Karpas-422 (cell line): ENCODE data around the gene ITGAD. TPM values are rescaled to one million over a fixed set of nuclear protein-coding genes. Genes with fewer than 3 reads are reported as not detected.

Experiments used
- DNase-seq: peaks from one replicate; pipeline ENCODE4 v3.0.0-alpha.2; 2015
- H2AFZ ChIP-seq: fragments of 200-600 bp; sonication (generic); 2 replicates; pipeline ENCODE4 v1.6.1; 2014; ENCODE audit warnings: antibody characterized with exemption, low read length, mixed read lengths
- H3K27ac ChIP-seq: fragments of 200-600 bp; sonication (generic); 2 replicates; pipeline ENCODE4 v1.5.1; 2014; ENCODE audit warnings: mild to moderate bottlenecking, low read length, moderate library complexity
- H3K27me3 ChIP-seq: fragments of 200-600 bp; sonication (generic); 2 replicates; pipeline ENCODE4 v1.6.1; 2014; ENCODE audit warnings: low read length, mixed read lengths
- H3K36me3 ChIP-seq: fragments of 200-600 bp; sonication (generic); 2 replicates; pipeline ENCODE4 v1.6.1; 2014; ENCODE audit warnings: low read length, mixed read lengths; ENCODE audit not compliant: insufficient read depth
- H3K4me1 ChIP-seq: fragments of 200-600 bp; sonication (generic); 2 replicates; pipeline ENCODE4 v1.6.1; 2014; ENCODE audit warnings: mild to moderate bottlenecking, low read length, mixed read lengths
- H3K4me2 ChIP-seq: fragments of 200-600 bp; sonication (generic); 2 replicates; pipeline ENCODE4 v1.6.1; 2014; ENCODE audit warnings: low read length, low read depth, mild to moderate bottlenecking; ENCODE audit not compliant: poor library complexity, severe bottlenecking
- H3K4me3 ChIP-seq: fragments of 200-600 bp; sonication (generic); 2 replicates; pipeline ENCODE4 v1.5.1; 2014; ENCODE audit warnings: mild to moderate bottlenecking, antibody characterized with exemption, low read length, mixed read lengths
- H3K79me2 ChIP-seq: fragments of 200-600 bp; sonication (generic); 2 replicates; pipeline ENCODE4 v1.6.1; 2014; ENCODE audit warnings: mild to moderate bottlenecking, low read length, mixed read lengths
- H3K9ac ChIP-seq: fragments of 200-600 bp; sonication (generic); 2 replicates; pipeline ENCODE4 v1.6.0; 2014; ENCODE audit warnings: low read length
- H3K9me2 ChIP-seq: fragments of 200-600 bp; sonication (generic), shearing (Covaris generic); replicated peaks from 2 replicates; pipeline ENCODE4 v1.6.0; 2014; ENCODE audit warnings: mild to moderate bottlenecking, low read length, moderate library complexity; ENCODE audit not compliant: insufficient read depth
- H3K9me3 ChIP-seq: fragments of 300-700, 200-600 bp; sonication (generic); 2 replicates; pipeline ENCODE4 v1.6.1; 2014; ENCODE audit warnings: low read length, mixed read lengths
- H4K20me1 ChIP-seq: fragments of 200-600 bp; sonication (generic); 2 replicates; pipeline ENCODE4 v1.6.1; 2014; ENCODE audit warnings: mild to moderate bottlenecking, antibody characterized with exemption, low read length, low read depth; ENCODE audit not compliant: insufficient read depth
- total RNA-seq: library from RNA; depleted of rRNA; stranded (reverse); fragments of >200 nt; shearing (Covaris generic); gene quantifications from 2 replicates; pipeline ENCODE4 v1.2.3, GENCODE V29; 2014; ENCODE audit warnings: low replicate concordance

The ITGAD gene
- total RNA-seq, 1 experiment from 2014 or later = not detected

DNA sequence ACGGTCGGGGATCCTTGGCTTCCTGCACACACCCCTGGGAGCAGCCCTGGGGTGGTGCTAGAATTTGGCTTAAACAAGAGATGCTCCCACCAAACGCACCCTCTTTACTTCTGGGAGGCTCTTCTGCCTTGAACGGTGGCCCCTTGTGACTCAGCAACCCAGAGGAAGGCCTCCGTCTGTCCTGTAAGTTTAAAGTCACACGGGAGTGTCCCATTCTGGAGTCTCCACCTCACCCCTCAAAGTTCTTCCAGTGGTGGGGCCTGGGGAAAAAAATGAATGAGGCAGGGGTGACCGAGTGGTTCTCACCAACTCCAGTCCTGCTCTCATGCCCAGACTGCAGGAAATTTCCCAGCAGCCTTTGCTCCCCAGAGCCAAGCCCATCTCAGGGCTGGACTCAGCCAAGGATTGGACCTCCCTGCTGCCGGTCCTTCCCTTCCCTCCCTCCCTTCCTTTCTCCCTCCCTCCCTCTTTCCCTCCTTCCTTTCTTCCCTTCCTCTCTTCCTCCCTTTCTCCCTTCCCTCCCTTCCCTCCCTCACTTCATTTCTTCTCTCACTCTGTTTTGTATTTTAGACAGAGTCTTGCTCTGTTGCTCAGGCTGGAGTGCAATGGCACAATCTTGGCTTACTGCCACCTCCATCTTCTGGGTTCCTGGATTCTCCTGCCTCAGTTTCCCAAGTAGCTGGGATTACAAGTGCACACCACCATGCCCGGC, 11.4 kb downstream of the ITGAD start:
- H3K9me2 ChIP-seq = no peaks in the 10 kb centered on the region
- no peaks in the 10 kb centered on the region for H3K27me3 ChIP-seq
- H3K4me2 ChIP-seq = peak overlapping the region; percentile 81
- H3K4me3 ChIP-seq = peak overlapping the region; percentile 69
- no peaks in the 10 kb centered on the region for H4K20me1 ChIP-seq
- peak overlapping the region; percentile 75 for H3K9ac ChIP-seq
- peak; percentile 58 for DNase-seq
- H3K36me3 ChIP-seq = no peaks in the 10 kb centered on the region
- H3K4me1 ChIP-seq = peaks cover 15% of the 10 kb centered on the region
- peak overlapping the region; percentile 92 for H2AFZ ChIP-seq
- H3K27ac ChIP-seq = no peak overlapping the region
- no peaks in the 10 kb centered on the region for H3K9me3 ChIP-seq
- H3K79me2 ChIP-seq = no peaks in the 10 kb centered on the region

- Histone ChIP-seq H3K4me2 (no peak overlapping the region), H3K79me2 (no peaks in the 10 kb centered on the region), H3K4me3 (no peak overlapping the region), H2AFZ (no peak overlapping the region), H3K36me3 (no peaks in the 10 kb centered on the region), H4K20me1 (no peaks in the 10 kb centered on the region), H3K27me3 (no peaks in the 10 kb centered on the region), H3K9me3 (no peaks in the 10 kb centered on the region), H3K9me2 (no peaks in the 10 kb centered on the region), H3K27ac (no peak overlapping the region), H3K4me1 (peaks cover 15% of the 10 kb centered on the region), H3K9ac (no peak overlapping the region)
- no peak for DNase-seq
Measured at GRCh38 chr16:31407406-31407805, 14.3 kb downstream of the ITGAD start.

- no peaks in the 10 kb centered on the region for H3K9me3 ChIP-seq
- H2AFZ ChIP-seq = no peak overlapping the region
- H3K9me2 ChIP-seq = no peaks in the 10 kb centered on the region
- no peaks in the 10 kb centered on the region for H3K79me2 ChIP-seq
- H3K4me2 ChIP-seq = no peak overlapping the region
- no peaks in the 10 kb centered on the region for H3K36me3 ChIP-seq
- peaks cover 5% of the 10 kb centered on the region for H3K4me1 ChIP-seq
- no peaks in the 10 kb centered on the region for H4K20me1 ChIP-seq
- H3K27ac ChIP-seq = no peak overlapping the region
- DNase-seq = no peak
- no peak overlapping the region for H3K9ac ChIP-seq
- no peak overlapping the region for H3K4me3 ChIP-seq
- H3K27me3 ChIP-seq = no peaks in the 10 kb centered on the region
Measured at GRCh38 chr16:31409433-31409832, 16.3 kb downstream of the ITGAD start.

- no peaks in the 10 kb centered on the region for H3K27me3 ChIP-seq
- DNase-seq = no peak
Measured at GRCh38 chr16:31410082-31410481, 16.9 kb downstream of the ITGAD start.

GRCh38 chr16:31411024-31411844, 18.1 kb downstream of the ITGAD start:
- H3K27me3 ChIP-seq = no peaks in the 10 kb centered on the region
- no peak overlapping the region for H3K9ac ChIP-seq
- no peaks in the 10 kb centered on the region for H4K20me1 ChIP-seq
- no peak overlapping the region for H3K4me3 ChIP-seq
- H3K36me3 ChIP-seq = no peaks in the 10 kb centered on the region
- no peak for DNase-seq
- no peaks in the 10 kb centered on the region for H3K79me2 ChIP-seq
- no peak overlapping the region for H2AFZ ChIP-seq
- no peaks in the 10 kb centered on the region for H3K9me3 ChIP-seq
- no peaks in the 10 kb centered on the region for H3K9me2 ChIP-seq
- H3K4me1 ChIP-seq = no peaks in the 10 kb centered on the region
- no peak overlapping the region for H3K27ac ChIP-seq
- no peak overlapping the region for H3K4me2 ChIP-seq

More at GRCh38 chr16:31410082-31410481, 16.9 kb downstream of the ITGAD start:
- Histone ChIP-seq H3K9me2 (no peaks in the 10 kb centered on the region), H3K4me2 (no peak overlapping the region), H3K9ac (no peak overlapping the region), H3K4me1 (no peaks in the 10 kb centered on the region), H3K79me2 (no peaks in the 10 kb centered on the region), H3K4me3 (no peak overlapping the region), H4K20me1 (no peaks in the 10 kb centered on the region), H3K27ac (no peak overlapping the region), H3K9me3 (no peaks in the 10 kb centered on the region), H3K36me3 (no peaks in the 10 kb centered on the region), H2AFZ (no peak overlapping the region)

- no peaks in the 10 kb centered on the region for H3K36me3 ChIP-seq
- no peak overlapping the region for H3K4me3 ChIP-seq
- no peaks in the 10 kb centered on the region for H3K27me3 ChIP-seq
- no peaks in the 10 kb centered on the region for H4K20me1 ChIP-seq
- no peak for DNase-seq
- H3K4me1 ChIP-seq = no peaks in the 10 kb centered on the region
- no peak overlapping the region for H3K27ac ChIP-seq
- H3K9me2 ChIP-seq = no peaks in the 10 kb centered on the region
- no peak overlapping the region for H3K9ac ChIP-seq
- H2AFZ ChIP-seq = no peak overlapping the region
- no peaks in the 10 kb centered on the region for H3K79me2 ChIP-seq
- no peak overlapping the region for H3K4me2 ChIP-seq
- H3K9me3 ChIP-seq = no peaks in the 10 kb centered on the region
Measured at GRCh38 chr16:31412750-31413149, 19.6 kb downstream of the ITGAD start.

DNA sequence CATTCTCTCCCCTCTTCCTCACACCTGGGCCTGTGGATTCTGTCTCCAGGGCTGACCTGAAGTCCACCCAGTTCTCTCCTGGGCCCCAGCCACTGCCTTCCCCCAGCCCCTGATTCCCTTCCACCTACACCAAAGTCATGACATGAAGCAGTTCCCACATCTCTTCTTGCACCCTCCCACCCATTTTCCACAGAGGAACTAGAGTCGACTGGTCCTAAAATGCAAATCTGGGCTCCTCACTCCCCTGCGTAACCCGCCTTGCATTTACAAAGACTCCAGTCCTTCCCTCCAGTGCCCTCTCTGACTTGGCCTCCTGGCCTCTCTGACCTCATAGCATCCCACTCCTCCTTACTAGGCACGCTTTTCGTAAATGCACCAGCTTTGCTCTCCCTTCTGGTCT, 20.2 kb downstream of the ITGAD start:
- no peak overlapping the region for H3K4me2 ChIP-seq
- no peaks in the 10 kb centered on the region for H4K20me1 ChIP-seq
- no peaks in the 10 kb centered on the region for H3K79me2 ChIP-seq
- H2AFZ ChIP-seq = no peak overlapping the region
- H3K27me3 ChIP-seq = no peaks in the 10 kb centered on the region
- H3K27ac ChIP-seq = no peak overlapping the region
- no peak overlapping the region for H3K9ac ChIP-seq
- H3K9me2 ChIP-seq = no peaks in the 10 kb centered on the region
- no peak overlapping the region for H3K4me3 ChIP-seq
- H3K9me3 ChIP-seq = no peaks in the 10 kb centered on the region
- DNase-seq = no peak
- no peaks in the 10 kb centered on the region for H3K36me3 ChIP-seq
- H3K4me1 ChIP-seq = no peaks in the 10 kb centered on the region

DNA sequence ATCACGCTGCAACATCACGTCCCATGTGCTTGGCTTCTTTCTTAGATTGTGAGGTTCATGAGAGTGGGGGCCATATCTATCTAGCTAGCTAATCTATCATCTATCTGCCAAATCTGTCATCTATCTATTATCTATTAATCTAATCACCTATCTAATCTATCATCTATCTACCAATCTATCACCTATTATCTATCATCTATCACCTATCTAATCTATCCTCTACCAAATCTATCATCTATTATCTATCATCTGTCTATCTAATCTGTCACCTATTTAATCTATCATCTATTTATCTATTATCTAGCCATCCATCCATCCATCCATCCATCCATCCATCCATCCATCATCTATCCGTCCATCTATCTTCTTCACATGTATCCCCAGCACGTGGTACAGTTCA, 20.8 kb downstream of the ITGAD start:
- no peaks in the 10 kb centered on the region for H3K9me3 ChIP-seq
- no peak overlapping the region for H3K27ac ChIP-seq
- H3K4me3 ChIP-seq = no peak overlapping the region
- no peak overlapping the region for H3K4me2 ChIP-seq
- H4K20me1 ChIP-seq = no peaks in the 10 kb centered on the region
- H3K9me2 ChIP-seq = no peaks in the 10 kb centered on the region
- H3K79me2 ChIP-seq = no peaks in the 10 kb centered on the region
- no peaks in the 10 kb centered on the region for H3K36me3 ChIP-seq
- no peaks in the 10 kb centered on the region for H3K4me1 ChIP-seq
- no peak for DNase-seq
- H3K9ac ChIP-seq = no peak overlapping the region
- no peak overlapping the region for H2AFZ ChIP-seq
- H3K27me3 ChIP-seq = no peaks in the 10 kb centered on the region
